Measurements from ENCODE around the gene PLXNA4.
A peak's percentile ranks its signal among the peaks of the same experiment; 100 is the strongest.
"Not testable (repeated sequence)": the region's sequence is repeated elsewhere in the genome, so short reads cannot be mapped to it uniquely, and the experiment has no call there.

The PLXNA4 gene

GRCh38 chr7:132393789-132394261, 182.4 kb downstream of the PLXNA4 start:
- peak; percentile 36 for DNase-seq (ENCODE audit: low read depth, low spot score)
- no peak for TF ChIP-seq CTCF (IDR thresholded peaks at IDR 0.05; ENCODE audit: low read depth, low read length)
- in situ Hi-C loops (cut with HindIII; ENCODE audit: low sequenced_read_pairs) = no loop called here
- no peak overlapping the region for H3K4me3 ChIP-seq (ENCODE audit: low read depth, low read length)

GRCh38 chr7:132392713-132393112, 183.6 kb downstream of the PLXNA4 start:
- no peak for TF ChIP-seq CTCF (IDR thresholded peaks at IDR 0.05; ENCODE audit: low read depth, low read length)
- no peak overlapping the region for H3K4me3 ChIP-seq (ENCODE audit: low read depth, low read length)
- in situ Hi-C loops (cut with HindIII; ENCODE audit: low sequenced_read_pairs) = no loop called here
- no peak for DNase-seq (ENCODE audit: low read depth, low spot score)

- in situ Hi-C loops (cut with HindIII; ENCODE audit: low sequenced_read_pairs) = no loop called here
- no peak overlapping the region for H3K4me3 ChIP-seq (ENCODE audit: low read depth, low read length)
- peak; percentile 86 for DNase-seq (ENCODE audit: low read depth, low spot score)
- TF ChIP-seq CTCF (IDR thresholded peaks at IDR 0.05; ENCODE audit: low read depth, low read length) = no peak
These were observed 185.6 kb downstream of the PLXNA4 start for GRCh38 chr7:132390705-132391104.

GRCh38 chr7:132390049-132390448, 186.2 kb downstream of the PLXNA4 start:
- H3K4me3 ChIP-seq (ENCODE audit: low read depth, low read length); DNase-seq (ENCODE audit: low read depth, low spot score); in situ Hi-C loops (cut with HindIII; ENCODE audit: low sequenced_read_pairs): not testable (repeated sequence)

- in situ Hi-C loops (cut with HindIII; ENCODE audit: low sequenced_read_pairs) = no loop called here
- no peak for DNase-seq (ENCODE audit: low read depth, low spot score)
- no peak overlapping the region for H3K4me3 ChIP-seq (ENCODE audit: low read depth, low read length)
These were observed 187.6 kb downstream of the PLXNA4 start for GRCh38 chr7:132388688-132389087.

GRCh38 chr7:132387596-132387995, 188.7 kb downstream of the PLXNA4 start:
- no peak overlapping the region for H3K4me3 ChIP-seq (ENCODE audit: low read depth, low read length)
- in situ Hi-C loops (cut with HindIII; ENCODE audit: low sequenced_read_pairs) = no loop called here
- no peak for DNase-seq (ENCODE audit: low read depth, low spot score)
- no peak for TF ChIP-seq CTCF (IDR thresholded peaks at IDR 0.05; ENCODE audit: low read depth, low read length)

More at GRCh38 chr7:132388688-132389087, 187.6 kb downstream of the PLXNA4 start:
- TF ChIP-seq CTCF (IDR thresholded peaks at IDR 0.05; ENCODE audit: low read depth, low read length) = no peak

- no peak for TF ChIP-seq CTCF (IDR thresholded peaks at IDR 0.05; ENCODE audit: low read depth, low read length)
- peak; percentile 77 for DNase-seq (ENCODE audit: low read depth, low spot score)
- in situ Hi-C loops (cut with HindIII; ENCODE audit: low sequenced_read_pairs) = no loop called here
These were observed 190.0 kb downstream of the PLXNA4 start for GRCh38 chr7:132386201-132386681.

More at GRCh38 chr7:132386201-132386681, 190.0 kb downstream of the PLXNA4 start:
- H3K4me3 ChIP-seq (ENCODE audit: low read depth, low read length) = no peak overlapping the region

All from astrocyte of the spinal cord (primary cell).